ENCODE results near the gene TASP1.

DNA sequence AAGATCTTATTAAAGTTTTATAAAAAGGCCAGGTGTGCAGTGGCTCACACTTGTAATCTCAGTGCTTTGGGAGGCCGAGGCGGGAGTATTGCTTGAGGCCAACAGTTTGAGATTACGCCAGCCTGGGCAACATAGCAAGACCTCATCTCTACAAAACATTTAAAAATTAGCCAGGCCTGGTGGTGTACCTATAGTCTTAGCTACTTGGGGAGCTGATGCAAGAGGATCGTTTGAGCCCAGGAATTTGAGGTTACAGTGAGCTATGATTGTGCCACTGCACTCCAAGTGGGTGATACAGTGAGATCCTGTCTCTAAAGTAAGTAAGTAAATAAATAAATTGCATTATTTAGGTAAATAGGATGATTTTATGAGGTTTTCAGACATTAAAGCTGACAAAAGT is 234.4 kb downstream of the TASP1 start:
- TF ChIP-seq, protein P1, sequence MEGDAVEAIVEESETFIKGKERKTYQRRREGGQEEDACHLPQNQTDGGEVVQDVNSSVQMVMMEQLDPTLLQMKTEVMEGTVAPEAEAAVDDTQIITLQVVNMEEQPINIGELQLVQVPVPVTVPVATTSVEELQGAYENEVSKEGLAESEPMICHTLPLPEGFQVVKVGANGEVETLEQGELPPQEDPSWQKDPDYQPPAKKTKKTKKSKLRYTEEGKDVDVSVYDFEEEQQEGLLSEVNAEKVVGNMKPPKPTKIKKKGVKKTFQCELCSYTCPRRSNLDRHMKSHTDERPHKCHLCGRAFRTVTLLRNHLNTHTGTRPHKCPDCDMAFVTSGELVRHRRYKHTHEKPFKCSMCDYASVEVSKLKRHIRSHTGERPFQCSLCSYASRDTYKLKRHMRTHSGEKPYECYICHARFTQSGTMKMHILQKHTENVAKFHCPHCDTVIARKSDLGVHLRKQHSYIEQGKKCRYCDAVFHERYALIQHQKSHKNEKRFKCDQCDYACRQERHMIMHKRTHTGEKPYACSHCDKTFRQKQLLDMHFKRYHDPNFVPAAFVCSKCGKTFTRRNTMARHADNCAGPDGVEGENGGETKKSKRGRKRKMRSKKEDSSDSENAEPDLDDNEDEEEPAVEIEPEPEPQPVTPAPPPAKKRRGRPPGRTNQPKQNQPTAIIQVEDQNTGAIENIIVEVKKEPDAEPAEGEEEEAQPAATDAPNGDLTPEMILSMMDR (IDR thresholded peaks at IDR 0.05 in 8 of 11, conservative IDR thresholded peaks at IDR 0.05 in 3 of 11), result no peak
- TF ChIP-seq POLR2A (IDR thresholded peaks at IDR 0.05), result no peak

Measured in spleen (tissue), 7 donors.